ENCODE results near the gene LRRC3. TPM values are rescaled to one million over a fixed set of nuclear protein-coding genes. Genes with fewer than 3 reads are reported as not detected.

Gene LRRC3
- total RNA-seq, 1 experiment from 2014 or later: 0.48 TPM

DNA sequence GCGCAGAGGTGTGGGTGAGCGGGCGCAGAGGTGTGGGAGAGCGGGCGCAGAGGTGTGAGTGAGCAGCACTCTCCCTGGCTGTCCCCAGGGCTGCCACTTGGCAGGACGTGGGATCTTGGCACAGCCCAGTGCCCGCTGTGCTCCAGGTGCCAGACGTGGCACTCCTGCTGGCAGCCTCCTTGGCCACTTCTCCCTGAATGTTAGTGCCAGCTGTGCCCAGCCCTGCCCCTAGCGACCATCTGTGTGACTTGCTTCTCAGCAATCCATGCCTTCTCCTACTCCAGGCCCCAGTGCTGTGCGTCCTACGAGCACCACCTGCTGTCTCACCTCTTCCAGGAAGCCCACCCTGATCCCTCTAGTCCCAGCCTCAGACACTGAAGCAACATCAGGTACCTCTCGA, 54.2 kb downstream of the LRRC3 start:
- no peaks in the 10 kb centered on the region for H4K20me1 ChIP-seq (ENCODE audit: insufficient read depth)
- H3K27ac ChIP-seq: no peak overlapping the region
- intact Hi-C loops (cut with micrococcal nuclease; ENCODE audit: unreplicated experiment): no loop called here
- BruUV-seq (replicated peaks): no TSS peak
- peak; percentile 17 to 36 for DNase-seq
- no peaks in the 10 kb centered on the region for H3K79me2 ChIP-seq (ENCODE audit: low read depth)
- H3F3A ChIP-seq (ENCODE audit: insufficient read depth, low read depth): no peaks in the 10 kb centered on the region
- no peaks in the 10 kb centered on the region for H3K36me3 ChIP-seq (ENCODE audit: low read depth)
- no peak overlapping the region for H2AFZ ChIP-seq
- no peak for TF ChIP-seq EZH2 (IDR thresholded peaks at IDR 0.05; ENCODE audit: low read depth)
- TF ChIP-seq, protein P1, sequence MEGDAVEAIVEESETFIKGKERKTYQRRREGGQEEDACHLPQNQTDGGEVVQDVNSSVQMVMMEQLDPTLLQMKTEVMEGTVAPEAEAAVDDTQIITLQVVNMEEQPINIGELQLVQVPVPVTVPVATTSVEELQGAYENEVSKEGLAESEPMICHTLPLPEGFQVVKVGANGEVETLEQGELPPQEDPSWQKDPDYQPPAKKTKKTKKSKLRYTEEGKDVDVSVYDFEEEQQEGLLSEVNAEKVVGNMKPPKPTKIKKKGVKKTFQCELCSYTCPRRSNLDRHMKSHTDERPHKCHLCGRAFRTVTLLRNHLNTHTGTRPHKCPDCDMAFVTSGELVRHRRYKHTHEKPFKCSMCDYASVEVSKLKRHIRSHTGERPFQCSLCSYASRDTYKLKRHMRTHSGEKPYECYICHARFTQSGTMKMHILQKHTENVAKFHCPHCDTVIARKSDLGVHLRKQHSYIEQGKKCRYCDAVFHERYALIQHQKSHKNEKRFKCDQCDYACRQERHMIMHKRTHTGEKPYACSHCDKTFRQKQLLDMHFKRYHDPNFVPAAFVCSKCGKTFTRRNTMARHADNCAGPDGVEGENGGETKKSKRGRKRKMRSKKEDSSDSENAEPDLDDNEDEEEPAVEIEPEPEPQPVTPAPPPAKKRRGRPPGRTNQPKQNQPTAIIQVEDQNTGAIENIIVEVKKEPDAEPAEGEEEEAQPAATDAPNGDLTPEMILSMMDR (conservative IDR thresholded peaks at IDR 0.05): peak; percentile 31; the same call in 1 of the 2 replicates
- ChIA-PET POLR2A (ENCODE audit: unreplicated experiment) (no interaction called here), CTCF (no interaction called here)
- no peaks in the 10 kb centered on the region for H3K9me2 ChIP-seq (ENCODE audit: insufficient read depth)
- no peak overlapping the region for H3K4me2 ChIP-seq
- H3K4me3 ChIP-seq: no peak overlapping the region
- no peaks in the 10 kb centered on the region for H3K4me1 ChIP-seq (replicated peaks; ENCODE audit: insufficient read depth)
- H3K9me3 ChIP-seq (ENCODE audit: insufficient read depth, low read depth): no peaks in the 10 kb centered on the region
- peaks cover 73% of the 10 kb centered on the region for H3K27me3 ChIP-seq (ENCODE audit: insufficient read depth, low read depth)

DNA sequence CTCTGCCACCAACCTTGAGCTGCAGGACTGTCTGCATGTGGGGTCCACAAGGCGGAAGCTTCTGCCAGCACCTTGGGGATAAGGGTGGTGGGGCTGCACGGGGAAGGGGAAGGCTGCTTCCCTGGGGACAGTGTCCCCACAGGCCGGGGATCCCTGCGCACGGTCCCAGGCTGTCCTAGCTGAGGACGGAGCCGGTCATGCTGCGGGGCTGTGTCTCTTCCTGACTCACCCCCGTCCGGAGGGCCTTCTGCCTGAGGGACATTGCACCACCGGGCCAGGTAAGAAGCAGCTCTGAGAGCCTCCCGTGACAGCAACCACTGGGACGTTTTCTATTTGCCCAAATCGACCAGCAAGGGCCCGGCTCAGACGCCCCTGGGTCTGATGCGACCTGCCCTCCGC, 54.8 kb downstream of the LRRC3 start:
- no peaks in the 10 kb centered on the region for H3K36me3 ChIP-seq (ENCODE audit: low read depth)
- H3K4me2 ChIP-seq: no peak overlapping the region
- H3F3A ChIP-seq (ENCODE audit: insufficient read depth, low read depth): no peaks in the 10 kb centered on the region
- CTCF ChIA-PET: interaction anchor here (0.9 kb wide), 1 partner anchor 232 kb away, joined by 6 read pairs; no protein-coding TSS in a partner anchor
- peaks cover 79% of the 10 kb centered on the region for H3K27me3 ChIP-seq (ENCODE audit: insufficient read depth, low read depth)
- H3K9me3 ChIP-seq (ENCODE audit: insufficient read depth, low read depth): no peaks in the 10 kb centered on the region
- no peaks in the 10 kb centered on the region for H3K9me2 ChIP-seq (ENCODE audit: insufficient read depth)
- intact Hi-C loops (cut with micrococcal nuclease; ENCODE audit: unreplicated experiment): loop anchor here (10.0 kb wide), 1 partner anchor 425 kb away; no protein-coding TSS in a partner anchor
- no peak overlapping the region for H3K27ac ChIP-seq
- no peak overlapping the region for H3K4me3 ChIP-seq
- no peak for TF ChIP-seq EZH2 (IDR thresholded peaks at IDR 0.05; ENCODE audit: low read depth)
- TF ChIP-seq, protein P1 (conservative IDR thresholded peaks at IDR 0.05): no peak
- H3K4me1 ChIP-seq (replicated peaks; ENCODE audit: insufficient read depth): no peaks in the 10 kb centered on the region
- H4K20me1 ChIP-seq (ENCODE audit: insufficient read depth): no peaks in the 10 kb centered on the region
- POLR2A ChIA-PET (ENCODE audit: unreplicated experiment): no interaction called here
- DNase-seq: no peak
- H3K79me2 ChIP-seq (ENCODE audit: low read depth): no peaks in the 10 kb centered on the region
- no peak overlapping the region for H2AFZ ChIP-seq
- BruUV-seq (replicated peaks): no TSS peak

GRCh38 chr21:44510508-44511218, 55.4 kb downstream of the LRRC3 start:
- Histone ChIP-seq H3K4me3 (no peak overlapping the region), H3K79me2 (ENCODE audit: low read depth) (no peaks in the 10 kb centered on the region), H3K27ac (no peak overlapping the region), H2AFZ (no peak overlapping the region), H3K27me3 (ENCODE audit: insufficient read depth, low read depth) (peaks cover 83% of the 10 kb centered on the region), H3K9me3 (ENCODE audit: insufficient read depth, low read depth) (no peaks in the 10 kb centered on the region), H3K9me2 (ENCODE audit: insufficient read depth) (no peaks in the 10 kb centered on the region), H3K4me1 (replicated peaks; ENCODE audit: insufficient read depth) (no peaks in the 10 kb centered on the region), H3K4me2 (no peak overlapping the region), H3F3A (ENCODE audit: insufficient read depth, low read depth) (no peaks in the 10 kb centered on the region), H4K20me1 (ENCODE audit: insufficient read depth) (no peaks in the 10 kb centered on the region), H3K36me3 (ENCODE audit: low read depth) (no peaks in the 10 kb centered on the region)
- ChIA-PET POLR2A (ENCODE audit: unreplicated experiment) (no interaction called here), CTCF (interaction anchor here (0.6 to 0.9 kb wide), 2 partner anchors 232 to 1310 kb away, joined by 3 to 6 read pairs; no protein-coding TSS in a partner anchor)
- BruUV-seq (replicated peaks): no TSS peak
- TF ChIP-seq EZH2 (IDR thresholded peaks at IDR 0.05; ENCODE audit: low read depth): no peak
- TF ChIP-seq, protein P1 (conservative IDR thresholded peaks at IDR 0.05): peak; percentile 73
- peak in 1 of 2 experiments; percentile 47 for DNase-seq
- intact Hi-C loops (cut with micrococcal nuclease; ENCODE audit: unreplicated experiment): loop anchor here (10.0 kb wide), 1 partner anchor 424 kb away; no protein-coding TSS in a partner anchor
